Daoy (cell line): ENCODE results near the gene BDH1. TPM values are rescaled to one million over a fixed set of nuclear protein-coding genes. Genes with fewer than 3 reads are reported as not detected.
A peak's percentile ranks its signal among the peaks of the same experiment; 100 is the strongest.
"Not testable (repeated sequence)": the region's sequence is repeated elsewhere in the genome, so short reads cannot be mapped to it uniquely, and the experiment has no call there.

ENCODE experiments used
- DNase-seq: peaks from one replicate; pipeline ENCODE4 v3.0.0-alpha.2; 2015; ENCODE audit warnings: low read depth
- total RNA-seq: library from RNA; depleted of rRNA; stranded (reverse); fragments of >200 nt; shearing (Covaris generic); gene quantifications from 2 replicates; pipeline ENCODE4 v1.2.3, GENCODE V29; 2014; rRNA removed

The BDH1 gene, protein sequence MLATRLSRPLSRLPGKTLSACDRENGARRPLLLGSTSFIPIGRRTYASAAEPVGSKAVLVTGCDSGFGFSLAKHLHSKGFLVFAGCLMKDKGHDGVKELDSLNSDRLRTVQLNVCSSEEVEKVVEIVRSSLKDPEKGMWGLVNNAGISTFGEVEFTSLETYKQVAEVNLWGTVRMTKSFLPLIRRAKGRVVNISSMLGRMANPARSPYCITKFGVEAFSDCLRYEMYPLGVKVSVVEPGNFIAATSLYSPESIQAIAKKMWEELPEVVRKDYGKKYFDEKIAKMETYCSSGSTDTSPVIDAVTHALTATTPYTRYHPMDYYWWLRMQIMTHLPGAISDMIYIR
- total RNA-seq: 6.9 and 14.9 TPM in 2 replicates

DNA sequence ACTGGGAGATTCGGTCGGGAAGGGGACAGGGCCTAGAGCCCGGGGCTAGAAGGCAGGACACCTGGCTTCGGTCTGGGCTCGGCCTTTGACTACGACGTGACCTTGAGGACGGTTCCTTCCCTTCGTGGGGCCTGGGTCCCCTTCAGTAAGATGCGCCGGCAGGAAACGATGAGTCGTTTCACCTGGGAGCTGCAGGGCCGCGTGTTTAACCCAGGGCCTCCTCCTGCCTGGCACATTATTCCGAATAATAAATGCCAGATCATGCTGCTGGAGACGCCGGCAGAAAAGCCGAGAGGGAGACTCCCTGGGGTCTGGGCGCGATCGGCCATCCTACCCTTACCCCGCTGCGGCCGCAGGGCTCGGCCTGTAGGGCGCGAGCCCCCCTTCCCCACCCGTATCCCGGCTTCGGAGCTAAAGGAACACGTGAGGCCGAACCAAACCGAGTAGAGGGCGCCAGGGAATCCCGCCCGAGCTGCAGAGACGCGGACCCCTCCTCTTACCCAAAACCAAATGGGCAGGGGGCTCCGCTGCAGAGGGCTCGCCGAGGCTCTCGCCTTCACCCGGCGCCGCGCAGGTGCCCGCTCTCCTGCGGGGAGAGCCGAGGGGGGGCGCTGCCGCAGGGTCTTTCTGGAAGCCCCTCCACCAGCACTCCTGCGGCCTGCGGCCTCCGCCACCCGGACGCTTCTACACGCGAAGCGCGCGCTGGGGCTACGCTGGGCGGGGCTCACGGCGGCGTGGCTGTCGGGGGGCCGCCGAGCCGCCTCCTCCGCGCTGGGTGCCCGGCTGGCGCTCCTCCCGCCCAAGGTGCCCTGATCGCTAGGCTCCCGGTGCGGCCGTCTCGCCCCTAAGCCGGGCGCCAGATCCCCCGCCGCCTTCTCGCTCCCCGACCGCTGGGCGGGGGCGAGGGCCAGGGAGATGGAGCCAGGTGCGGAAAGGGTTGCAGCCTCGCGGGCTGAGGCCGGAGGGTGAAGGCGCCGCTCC, at the start of gene BDH1:
BDH1 (minus strand) TSS at position 688 of the 981 bp plus-strand sequence. CDS start 9,525 bp downstream, outside the sequence.
- peak; percentile 67 for DNase-seq

DNA sequence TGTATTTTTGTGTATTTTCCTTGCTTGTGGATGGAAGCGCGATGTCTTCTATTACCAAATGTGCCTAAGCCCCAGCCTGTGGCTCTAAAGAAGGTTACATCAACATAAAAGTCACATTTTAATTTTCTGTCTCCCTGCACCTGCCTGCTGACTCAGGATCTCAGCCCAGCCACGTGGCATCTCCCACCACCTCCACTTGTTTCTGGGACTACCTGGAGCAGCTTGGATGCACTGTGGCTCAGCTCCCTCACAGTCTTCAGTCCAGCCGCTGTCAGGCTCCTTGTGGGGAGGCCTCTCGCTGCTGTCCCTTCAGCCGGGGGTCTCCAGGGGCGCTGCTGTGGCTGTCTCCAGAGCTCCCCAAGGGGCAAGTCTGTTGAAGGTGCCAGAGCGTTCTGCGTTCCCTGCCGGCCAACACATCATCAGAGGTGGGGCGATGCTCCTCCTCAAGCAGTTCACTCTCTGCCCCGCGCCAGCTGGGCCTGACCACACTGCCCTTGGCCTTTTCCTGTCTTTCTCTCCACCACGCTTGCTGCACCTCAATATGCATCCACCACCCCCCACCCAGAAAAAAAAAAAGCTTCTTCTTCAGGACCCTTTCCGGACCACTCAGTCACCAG, 47.7 kb upstream of the BDH1 start:
- no peak for DNase-seq

DNA sequence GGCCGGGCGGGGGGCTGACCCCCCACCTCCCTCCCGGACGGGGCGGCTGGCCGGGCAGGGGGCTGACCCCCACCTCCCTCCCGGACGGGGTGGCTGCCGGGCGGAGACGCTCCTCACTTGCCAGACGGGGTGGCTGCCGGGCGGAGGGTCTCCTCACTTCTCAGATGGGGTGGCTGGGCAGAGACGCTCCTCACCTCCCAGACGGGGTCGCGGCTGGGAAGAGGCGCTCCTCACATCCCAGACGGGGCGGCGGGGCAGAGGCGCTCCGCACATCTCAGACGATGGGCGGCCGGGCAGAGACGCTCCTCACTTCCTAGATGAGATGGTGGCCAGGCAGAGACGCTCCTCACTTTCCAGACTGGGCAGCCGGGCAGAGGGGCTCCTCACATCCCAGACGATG, 46.6 kb upstream of the BDH1 start:
- DNase-seq: not testable (repeated sequence)

DNA sequence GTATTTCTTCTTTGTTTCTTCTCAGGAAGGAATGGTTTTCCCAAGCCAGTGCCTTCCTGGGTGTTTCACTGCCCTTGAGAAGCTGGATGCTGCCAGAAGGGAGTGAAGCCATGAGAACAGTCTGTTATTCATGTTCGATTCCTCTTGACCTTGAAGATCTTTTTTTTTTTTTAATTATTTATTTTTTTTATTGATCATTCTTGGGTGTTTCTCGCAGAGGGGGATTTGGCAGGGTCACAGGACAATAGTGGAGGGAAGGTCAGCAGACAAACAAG, 45.7 kb upstream of the BDH1 start:
- DNase-seq: not testable (repeated sequence)

DNA sequence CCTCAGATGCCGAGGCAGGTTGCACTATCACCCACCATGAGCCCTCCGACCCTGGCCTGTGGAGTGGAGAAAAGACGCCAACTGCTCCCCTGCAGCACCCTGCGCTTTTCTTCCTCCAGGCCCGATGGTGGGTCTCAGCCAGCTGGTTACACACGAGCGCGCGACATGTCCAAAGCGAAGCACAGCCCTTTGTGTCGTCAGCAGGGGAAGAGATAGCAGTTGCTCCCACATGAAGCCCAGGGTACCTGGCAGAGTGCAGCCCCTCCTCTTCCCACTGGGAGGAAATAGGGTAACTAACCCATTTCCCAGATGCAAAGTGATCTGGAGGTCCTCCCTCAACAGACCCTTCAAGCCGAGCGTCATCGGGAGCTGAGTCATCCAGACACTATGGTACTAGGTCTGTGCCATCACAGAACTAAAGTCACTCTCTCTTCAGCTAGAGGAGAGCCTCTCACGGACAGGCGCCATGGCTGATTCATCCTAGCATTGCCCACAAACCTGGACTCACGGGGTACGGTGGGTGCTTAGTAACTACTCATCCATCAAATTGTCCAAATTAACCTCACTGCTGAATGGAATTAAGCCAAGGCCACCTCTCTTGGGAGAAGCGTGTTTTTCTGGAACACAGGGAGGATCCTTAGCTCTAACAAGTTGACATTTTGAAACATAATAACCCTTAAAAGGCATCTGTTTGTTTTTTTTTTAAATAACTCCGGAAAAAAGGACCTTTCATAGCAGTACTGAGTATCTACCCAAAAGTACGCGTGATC, 45.2 kb upstream of the BDH1 start:
- peak; percentile 59 for DNase-seq

DNA sequence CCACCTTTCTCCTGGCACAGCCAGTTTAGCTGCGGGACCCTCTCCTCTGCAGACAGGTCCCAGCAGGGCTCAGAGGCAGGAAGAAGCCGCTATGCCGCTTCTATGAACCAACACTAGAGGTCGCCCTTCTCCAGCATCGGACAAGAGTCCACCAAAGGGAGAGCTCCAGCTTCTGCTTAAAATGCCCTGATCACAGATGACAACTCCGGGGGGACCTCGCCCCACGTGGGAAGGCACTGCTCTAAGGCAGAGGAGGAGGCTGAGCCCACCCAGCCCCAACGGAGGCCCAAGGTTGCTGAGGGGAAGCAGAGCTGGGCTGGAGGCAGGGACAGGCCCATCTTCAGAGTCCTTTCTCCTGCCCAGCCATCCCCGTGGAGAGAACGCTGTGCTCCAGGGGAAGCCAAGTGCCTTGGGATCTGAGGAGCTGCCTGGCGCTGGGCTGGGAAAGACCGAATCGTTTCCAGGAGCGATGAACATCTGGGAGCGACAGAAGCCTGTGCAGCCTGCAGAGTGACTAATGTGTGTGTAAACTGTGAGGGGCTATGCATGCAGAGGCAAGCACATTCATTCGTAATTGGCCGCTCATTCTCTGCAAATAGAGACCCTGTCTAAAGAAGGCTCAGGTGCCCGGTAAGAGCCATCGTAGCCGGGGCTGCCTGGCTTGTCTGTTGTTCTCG, 43.5 kb upstream of the BDH1 start:
- DNase-seq: peak; percentile 75

DNA sequence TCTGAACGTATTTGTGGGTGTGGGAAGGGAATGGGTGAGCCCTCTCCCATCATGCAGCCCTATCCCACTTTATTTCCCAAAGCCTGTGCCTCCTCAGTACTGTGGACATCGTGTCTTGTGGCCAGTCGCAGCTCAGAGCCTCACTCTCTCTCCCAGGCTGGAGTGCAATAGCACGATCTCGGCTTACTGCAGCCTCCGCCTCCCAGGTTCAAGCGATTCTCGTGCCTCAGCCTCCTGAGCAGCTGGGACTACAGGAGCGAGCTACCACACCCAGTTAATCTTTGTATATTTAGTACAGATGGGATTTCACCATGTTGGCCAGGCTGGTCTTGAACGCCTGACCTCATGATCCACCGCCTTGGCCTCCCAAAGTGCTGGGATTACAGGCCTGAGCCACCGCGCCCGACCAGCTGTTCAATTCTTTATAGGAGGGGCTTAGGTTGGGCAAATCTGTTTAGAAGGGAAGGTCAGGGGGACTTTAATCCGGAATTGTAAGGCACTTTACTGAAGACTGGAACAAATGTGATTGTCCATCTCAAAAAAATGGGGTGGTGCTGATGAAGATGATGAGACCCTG, 42.7 kb upstream of the BDH1 start:
- no peak for DNase-seq

DNA sequence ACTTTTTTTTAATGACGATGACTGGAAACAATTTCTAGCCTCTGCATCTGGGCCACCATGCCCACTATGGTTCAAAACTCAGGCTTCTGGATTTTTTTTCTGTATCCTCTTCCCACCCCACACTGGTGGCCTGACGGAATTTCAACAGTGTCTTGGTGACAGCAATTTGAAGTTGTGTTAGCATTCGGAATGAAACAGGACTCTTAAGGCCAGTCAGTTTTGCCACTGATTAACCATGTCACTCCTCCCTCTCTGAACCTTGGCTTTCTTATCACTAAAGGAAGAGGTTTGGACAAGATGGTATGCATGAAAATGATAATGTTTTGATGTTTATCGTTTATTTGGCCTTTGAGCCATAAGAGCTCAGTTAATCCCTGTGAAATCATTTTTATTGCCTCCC, 41.6 kb upstream of the BDH1 start:
- DNase-seq: no peak

DNA sequence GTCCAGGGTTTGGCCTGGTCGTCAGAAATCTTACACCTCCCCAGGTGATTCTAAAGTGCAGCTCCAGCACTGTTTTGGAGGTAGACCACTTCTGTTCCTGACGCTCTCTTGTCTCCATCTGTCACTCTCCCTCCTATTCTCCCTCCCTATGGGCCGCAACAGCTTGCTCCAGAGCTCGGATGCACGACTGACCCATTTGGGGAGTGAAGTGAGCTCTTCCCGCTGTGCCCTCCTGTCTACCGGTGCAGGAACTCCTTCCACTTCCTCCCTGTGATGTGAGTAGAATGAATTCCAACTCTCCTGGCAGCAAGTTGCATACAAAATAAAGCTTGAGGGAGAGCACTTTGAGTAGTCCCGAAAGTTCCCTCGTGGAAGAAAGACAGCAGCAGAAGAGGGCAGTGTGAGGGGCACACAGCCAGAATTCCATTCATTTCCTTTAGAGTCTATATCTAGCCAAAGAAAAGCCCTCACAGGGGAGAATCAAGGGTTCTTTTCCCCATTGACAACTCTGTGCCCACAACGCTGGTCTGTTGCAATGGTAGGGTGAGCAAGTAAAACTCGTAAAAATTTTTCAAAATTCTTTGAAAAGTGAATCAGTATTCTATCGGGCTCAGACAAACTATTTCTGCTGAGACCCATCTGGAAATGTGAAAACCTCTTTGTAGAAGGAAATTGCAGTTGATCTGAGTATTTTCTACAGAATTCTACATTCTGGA, 39.9 kb upstream of the BDH1 start:
- DNase-seq: no peak

DNA sequence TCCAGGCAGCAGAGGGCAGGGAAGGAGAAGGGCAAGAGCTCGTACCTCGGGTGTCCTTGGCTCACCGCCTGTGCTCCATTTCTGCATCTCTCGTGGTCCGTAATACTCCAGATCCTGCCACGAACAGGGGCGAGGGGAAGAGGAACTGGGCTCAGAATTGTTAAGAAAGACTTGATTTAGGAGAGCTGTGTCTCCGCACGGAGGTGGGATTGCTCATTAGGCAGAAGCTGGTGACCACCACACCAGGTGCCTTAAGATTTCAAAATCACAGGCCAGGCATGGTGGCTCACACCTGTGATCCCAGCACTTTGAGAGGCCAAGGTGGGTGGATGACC, 37.2 kb upstream of the BDH1 start:
- no peak for DNase-seq

DNA sequence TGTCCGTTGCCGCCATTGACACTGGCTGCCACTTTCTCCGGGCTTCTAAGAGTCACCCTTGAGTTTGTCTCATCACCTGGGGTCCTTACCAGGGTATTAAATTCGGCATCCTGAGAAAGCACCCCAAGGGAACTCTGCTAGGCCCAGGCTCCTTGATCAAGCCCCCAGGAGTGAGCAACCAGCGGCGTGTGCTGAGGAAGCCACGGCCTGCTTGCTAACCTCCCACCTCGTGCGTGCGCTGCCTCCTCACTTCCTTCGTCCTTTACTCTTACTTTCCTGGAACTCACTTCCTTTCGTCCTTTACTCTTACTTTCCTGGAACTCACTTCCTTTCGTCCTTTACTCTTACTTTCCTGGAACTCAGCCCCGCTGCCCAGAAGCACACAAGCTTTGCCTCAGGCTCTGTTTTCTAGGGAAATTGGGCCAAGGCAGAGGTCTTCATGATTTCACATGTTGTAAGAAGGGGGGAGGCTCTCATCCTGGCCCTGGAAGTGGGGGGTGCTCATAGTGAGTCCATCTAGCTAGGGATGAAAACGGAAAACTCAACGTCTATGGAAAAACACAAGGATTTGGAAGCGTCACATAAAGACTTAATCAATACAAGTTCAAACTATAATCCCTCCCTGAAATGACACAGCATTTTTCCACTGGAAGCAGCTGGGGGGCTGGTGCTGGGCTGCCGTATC, 36.7 kb upstream of the BDH1 start:
- no peak for DNase-seq

DNA sequence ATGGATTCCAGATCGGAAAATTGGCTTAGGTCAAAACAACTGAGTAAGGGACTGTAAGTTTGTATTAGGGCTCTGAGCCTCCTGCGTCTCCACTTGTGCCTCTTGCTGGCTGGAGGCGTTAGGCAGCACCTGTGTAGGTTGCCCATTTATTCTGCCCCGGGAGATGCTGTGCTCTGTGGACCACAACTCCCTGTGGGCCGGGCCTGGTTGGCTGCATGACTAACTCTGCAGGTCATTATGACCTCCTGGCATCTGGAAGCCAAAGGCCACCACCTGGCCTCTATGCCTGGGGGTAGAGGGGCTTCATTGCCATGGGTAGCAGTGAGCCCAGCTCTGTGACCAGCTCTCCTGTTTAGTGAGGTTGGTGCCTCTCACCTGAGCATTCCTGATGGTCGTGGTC, 36.0 kb upstream of the BDH1 start:
- DNase-seq: no peak

DNA sequence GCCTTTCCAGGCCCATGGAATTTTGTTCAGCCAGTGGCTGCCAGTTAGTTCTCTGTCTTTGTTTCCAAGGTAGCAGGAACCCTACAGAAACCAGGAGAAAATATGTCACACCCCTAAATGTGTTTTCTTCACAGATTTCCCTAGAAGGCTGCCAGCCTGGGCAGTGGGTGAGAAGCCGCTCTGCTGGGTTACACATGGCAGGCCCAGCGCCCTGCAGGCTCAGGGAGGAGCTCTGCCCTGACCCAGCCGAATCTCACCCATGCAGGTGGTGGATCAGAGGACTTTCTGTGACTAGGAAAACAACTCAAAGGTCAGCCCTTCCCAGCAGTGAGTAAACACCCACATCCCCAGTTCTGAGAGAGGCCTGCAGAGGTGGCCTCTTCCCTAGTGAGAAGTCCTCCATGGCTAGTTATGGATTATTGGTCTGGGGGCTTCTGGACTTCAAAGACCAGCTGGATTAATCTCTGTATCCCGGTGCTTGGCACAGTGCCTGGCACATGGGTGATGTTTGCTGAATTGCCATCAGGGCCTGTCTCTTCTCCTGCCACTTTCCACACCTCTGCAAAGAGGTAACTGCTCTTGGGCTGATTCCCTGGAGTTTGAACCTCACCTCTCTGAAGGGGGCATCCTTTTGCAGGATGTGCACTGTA, 34.7 kb upstream of the BDH1 start:
- DNase-seq: no peak

DNA sequence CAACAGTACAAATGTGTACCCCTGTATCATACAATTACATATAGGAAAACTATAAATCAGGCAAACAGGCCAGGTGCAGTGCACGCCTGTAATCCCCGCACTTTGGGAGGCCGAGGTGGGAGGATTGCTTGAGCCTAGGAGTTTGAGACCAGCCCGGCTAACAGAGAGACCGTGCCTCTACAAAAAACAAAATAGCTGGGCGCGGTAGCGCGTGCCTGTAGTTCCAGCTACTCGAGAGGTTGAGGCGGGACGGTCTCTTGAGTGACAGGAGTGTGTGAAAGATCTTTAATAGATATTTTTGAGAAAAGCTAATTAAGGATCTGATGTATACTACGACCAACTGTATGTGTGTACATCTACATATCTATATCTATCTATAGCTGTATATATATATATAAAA, 33.8 kb upstream of the BDH1 start:
- DNase-seq: no peak

DNA sequence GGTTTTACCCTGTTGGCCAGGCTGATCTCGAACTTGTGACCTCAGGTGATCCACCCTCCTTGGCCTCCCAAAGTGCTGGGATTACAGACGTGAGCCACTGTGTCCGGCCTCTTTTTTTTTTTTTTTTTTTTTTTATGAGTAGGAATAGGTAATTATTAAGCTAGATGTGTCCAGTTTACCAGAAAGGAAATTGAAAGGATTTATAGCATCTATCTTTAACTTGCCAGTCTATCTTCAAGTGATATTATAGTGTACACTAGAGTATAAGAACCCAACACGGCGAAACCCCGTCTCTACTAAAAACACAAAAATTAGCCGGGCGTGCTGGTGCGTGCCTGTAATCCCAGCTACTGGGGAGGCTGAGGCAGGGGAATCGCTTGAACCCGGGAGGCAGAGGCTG, 31.0 kb upstream of the BDH1 start:
- not testable (repeated sequence) for DNase-seq

DNA sequence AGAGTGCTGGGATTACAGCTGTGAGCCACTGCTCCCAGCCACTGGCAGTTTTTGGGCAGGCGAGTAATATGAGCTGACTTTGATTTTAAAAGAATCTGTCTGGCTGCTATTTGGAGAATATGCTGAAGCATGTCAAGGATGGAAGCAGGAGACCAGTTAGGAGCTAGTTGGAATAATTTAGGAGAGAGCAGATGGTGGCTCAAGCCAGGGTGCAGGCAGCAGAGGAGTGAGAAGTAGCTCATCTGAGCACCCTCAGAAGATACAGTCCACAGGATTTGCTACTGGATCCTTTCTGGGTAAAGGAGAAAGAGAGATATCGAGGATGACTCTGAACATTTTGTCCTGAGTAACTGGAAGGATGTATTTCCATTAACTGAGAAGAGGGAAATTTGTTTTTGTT, 30.4 kb upstream of the BDH1 start:
- no peak for DNase-seq

DNA sequence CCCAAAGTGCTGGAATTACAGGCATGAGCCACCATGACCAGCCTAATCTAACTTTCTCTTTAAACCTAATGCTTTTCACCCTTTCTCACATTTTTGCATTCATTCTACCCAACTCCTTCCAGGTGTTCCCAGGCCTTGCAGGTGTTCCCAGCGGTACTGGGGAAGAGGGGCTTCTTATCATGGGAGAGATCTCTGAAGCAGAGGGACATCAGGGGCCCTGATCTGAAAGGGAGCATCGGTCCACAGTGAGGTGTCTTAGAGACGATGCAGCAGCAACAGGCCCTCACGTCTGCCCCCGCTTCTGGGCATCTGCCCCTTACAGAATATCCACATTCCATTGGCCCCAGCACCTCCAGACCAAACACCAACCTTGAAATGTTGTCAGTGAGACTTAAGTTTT, 29.0 kb upstream of the BDH1 start:
- DNase-seq: no peak

DNA sequence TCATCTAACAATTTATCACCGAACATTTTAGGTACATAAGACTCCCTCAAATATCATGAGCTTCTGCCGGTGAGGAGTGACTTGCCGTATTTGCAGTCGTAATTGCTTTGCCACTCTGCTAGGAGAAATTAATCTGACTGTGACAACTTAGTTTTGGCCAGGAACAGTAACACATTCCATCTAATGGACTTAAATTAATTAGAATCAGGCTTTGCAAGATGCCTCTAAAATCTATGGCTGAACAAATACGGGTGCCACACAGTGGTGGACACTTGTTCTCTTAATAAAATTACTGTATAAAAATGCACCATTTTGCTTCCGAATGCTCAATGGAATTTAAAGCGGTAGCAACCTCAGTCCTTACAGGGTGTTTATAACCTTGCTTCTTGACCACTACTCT, 27.6 kb upstream of the BDH1 start:
- no peak for DNase-seq

DNA sequence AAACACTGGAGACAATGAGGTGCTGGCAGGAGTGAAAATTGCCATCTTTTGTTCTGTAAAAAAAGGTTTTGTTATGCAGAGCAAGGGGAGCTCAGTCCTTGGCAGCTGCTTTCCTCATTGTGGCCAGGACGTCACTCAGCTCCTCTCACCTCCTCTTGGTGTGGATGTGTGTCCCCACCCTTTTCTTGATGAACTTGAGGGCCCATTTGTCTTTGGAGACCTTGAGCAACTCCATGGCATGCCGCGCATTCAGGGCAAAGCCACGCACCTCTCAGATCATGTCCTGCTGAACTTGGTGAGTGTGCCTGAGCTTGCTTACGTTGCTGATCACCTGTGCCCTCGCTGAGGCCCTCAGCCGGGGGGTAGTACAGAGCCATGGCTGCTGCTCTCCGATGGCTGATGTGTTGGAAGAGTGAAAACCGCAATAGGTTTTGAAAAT, 24.5 kb upstream of the BDH1 start:
- DNase-seq: no peak
